GM21825 (cell line): ENCODE data around the gene ZFP36.
A peak's percentile ranks its signal among the peaks of the same experiment; 100 is the strongest.

Source experiments
- ATAC-seq: cut with Tn5 transposase; IDR thresholded peaks from one replicate; pipeline ENCODE4 v1.9.1; 2021; ENCODE audit warnings: mild to moderate bottlenecking, moderate library complexity; ENCODE audit not compliant: unreplicated experiment

The ZFP36 gene

DNA sequence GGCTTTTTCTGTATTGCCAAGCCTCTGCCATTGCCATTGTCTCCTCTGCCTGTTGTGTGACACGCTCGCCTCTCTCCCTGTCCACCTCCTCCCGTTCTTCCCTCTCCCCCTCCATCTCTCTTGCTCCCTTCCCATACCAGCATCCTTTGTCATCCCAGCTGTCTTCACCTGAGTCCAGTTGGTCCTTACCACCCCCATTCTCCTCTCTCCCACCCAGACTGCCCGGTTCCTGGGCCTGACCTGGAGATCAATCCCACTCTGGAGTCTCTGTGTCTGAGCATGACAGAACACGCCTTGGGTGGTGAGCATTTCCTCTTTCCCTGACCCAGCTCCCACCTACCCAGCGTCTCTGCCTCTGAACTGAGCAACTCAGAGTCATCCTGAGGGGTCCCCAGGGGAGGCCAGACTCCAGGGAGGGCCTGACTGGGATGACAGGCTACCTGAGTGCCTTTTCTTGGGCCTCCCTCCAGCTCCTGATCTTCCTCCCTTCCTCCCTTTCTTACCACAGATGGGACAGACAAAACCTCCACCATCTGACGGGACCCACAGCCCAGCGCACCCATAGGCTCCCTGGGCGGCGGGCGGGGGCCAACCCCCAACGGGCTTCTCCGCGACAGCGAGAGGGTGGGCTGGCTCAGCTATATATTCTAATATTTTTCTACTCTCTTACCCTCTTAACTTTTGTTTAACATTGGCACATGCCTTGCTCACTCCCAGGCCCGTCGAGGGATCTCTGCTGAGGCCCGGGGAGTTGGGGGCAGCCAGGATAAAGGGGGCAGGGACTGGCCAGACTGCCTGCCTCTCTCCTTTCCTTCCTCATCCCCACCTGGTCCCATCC lies 23.4 kb upstream of the ZFP36 start:
- no peak for ATAC-seq

- no peak for ATAC-seq
Observed at GRCh38 chr19:39384839-39385568, 21.6 kb upstream of the ZFP36 start.

DNA sequence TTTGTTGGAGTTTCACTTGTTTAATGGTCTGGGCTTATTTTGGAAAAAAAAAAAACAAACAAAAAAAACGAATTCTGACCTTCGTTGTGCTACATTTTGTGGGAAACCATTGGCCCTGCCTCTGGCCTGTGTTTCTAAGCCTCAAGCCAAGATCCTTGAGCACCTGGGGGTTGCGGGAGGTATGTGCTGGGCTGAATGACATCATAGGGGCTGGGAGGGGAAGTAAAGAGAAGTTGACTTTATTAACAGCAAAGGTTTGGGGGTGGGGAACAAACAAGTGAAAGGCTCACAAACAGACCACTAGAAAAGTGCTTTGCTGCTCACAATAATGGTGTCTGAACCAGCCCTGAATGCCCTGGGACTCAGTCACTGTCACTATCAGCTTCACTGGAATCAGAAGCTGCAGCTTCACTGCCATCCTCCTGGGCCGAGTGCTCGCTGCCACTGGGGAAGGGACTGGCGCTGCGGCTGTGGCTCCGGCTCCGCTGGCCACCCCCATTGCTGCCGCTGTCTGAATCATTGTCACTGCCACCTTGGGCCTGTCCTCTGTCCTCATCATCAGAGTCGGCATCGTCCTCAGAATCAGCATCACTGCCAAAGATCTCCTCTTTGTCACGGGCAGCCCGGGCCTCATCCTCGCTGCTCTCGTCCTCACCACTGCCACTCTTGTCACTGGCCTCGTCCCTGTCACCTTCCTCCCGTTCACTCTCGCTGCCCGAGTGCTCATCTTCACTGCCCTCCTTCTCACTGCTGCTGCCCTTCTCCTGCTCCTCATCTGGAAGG lies 20.8 kb upstream of the ZFP36 start:
- ATAC-seq: no peak

DNA sequence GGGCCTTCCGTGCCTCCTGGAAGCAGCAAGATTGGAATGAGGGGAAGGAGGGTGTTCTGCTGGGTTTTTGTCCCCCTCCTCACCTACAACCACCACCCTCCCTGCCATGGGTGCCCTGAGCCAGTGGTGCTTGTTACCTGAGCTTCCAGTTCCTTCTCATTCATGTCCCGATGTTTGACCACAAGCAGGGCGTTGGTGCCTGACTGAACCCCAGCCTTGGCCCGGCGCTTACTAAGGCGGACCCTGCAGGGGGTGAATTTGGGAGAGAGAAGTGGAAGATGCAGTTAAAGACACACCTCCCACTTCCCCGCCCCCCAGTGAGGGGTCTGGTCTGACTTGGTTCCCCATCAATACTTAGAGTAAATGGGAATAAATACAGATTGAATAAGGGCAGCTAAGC lies 20.1 kb upstream of the ZFP36 start:
- no peak for ATAC-seq

DNA sequence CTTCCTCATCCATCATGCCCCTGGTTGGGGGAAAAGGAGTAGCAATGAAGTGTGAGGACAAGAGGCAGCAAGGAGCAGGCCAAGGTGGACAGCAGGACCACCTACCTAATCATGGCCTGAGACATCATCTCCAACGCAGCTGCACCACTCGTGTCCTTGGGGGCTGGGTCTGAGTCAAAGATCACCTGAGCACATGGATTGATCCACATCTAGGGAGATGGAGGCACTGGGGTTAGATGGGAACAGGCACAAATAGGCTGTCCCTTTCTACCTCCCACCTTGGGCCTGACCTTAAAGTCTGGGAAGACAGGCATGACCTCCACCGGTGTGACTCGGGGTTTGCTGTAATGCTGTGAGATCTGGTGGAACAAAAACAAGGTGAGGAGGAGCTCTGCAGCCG lies 18.0 kb upstream of the ZFP36 start:
- no peak for ATAC-seq

DNA sequence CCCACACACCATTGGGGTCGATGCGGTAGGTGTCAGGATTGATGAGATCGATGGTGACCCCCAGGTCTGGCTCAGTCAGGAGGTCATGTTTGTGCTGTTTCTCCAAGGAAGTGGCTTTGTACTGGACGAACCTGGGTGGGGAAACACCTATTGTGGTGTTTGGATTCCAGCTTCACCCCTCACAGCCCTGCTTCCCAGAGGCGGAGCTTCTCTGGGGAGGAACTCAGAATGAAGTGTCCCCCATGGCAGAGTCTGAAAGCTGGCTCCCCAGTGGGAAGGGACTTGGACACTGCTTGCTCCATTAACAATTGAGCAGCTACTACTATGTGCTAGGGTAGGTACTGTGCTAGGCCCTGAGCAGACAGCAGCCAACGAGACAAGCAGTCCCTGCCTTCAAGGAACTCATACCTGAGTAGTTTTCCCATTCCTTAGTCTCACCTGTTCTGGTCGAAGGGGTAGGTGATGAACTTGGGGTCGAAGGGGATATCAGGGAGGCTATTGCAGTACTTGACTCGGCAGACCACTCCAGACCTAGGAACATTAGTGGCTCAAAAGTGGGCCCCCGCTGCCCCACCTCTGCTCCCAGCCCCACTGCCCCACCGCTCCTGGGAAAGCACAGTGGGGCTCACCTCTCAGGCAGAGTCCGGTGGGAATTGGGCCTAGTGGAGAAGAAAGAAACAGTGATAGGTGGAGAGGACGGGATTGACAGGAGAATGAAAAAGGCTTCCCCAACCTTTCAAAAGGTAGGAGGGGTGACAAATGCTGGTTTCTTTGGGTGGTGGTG lies 16.8 kb upstream of the ZFP36 start:
- no peak for ATAC-seq

- ATAC-seq: no peak
Observed at GRCh38 chr19:39390451-39390750, 16.2 kb upstream of the ZFP36 start.

DNA sequence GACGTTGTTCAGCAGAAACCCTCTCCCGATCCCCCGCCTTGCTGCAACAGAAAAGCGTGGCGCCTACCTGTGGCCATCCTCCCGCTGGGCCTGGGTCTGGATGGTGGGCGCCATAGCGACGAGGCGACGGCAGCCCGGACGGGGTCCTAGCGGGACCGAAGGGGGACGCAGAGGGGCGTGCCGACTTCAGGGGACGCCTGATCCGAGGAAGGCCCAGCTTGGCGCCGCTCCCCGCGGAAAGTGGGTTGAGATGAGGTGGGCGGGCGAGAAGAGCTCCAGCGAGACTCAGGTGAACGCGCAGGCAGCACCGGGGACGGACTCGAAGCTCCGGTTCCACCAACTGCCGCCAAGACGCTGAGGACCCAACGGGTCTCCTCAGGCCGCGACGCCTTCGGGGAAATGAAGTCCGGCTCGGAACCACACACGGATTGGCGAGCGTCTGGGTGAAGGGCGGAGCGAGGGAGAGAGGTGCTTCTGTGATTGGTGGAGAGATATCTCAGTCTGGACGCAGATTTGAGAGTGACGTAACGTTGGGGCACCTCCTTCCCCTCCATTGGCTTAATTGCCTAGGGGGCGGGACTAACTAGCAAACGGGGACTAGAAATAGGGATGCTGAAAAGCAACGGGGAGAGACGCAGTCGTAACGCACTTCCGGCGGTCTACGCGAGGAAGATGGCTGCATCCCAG lies 15.8 kb upstream of the ZFP36 start, which contains the start of the genes MED29 and PAF1:
Gene MED29, plus strand, starts transcription at position 628 of the 687 bp plus-strand sequence. Its CDS starts 45 bp downstream, at position 673.
Gene PAF1, minus strand, starts transcription at position 356 of the 687 bp plus-strand sequence. Its CDS starts 242 bp downstream, at position 114.
- ATAC-seq: peak; percentile 82

DNA sequence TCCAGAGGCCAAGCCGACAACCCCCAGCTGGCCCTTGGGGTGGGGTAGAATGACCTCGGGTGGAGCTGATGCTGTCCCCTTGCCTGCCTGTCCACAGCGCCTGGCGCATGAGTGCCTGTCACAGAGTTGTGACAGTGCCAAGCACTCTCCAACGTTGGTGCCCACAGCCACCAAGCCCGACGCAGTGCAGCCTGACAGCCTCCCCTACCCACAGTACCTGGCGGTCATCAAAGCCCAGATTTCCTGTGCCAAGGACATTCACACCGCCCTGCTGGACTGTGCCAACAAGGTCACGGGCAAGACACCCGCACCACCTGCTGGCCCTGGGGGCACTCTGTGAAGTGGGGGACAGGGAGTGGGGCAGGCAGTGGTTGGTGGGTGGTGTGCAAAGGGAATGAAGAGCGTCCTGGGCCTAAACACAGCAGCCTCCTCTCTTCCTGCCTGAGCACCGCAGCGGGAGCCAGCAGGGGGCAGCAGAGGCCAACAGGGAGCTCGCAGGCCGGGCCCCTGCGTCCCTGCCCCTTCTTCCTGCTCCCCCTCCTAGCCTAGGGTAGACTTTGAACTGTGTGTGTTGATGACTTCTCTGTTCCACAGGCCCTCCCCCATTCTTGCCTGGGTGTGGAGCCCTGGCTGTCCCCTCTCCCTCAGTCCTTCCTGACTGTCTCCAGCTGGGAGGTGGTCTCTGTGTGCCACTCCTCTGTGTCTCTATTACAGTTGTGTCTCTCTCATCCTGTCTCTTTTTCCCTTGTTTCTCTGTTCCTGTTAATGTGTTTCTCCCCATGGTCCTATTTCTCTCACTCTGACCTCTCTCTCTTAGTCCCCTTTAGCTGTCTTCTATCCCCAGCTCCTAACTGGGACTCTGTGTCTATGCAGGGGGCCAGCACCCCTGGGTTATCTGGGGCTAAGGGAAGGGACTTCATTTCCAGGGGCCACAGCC lies 9.0 kb upstream of the ZFP36 start:
- no peak for ATAC-seq

GRCh38 chr19:39398297-39398864 lies 8.3 kb upstream of the ZFP36 start:
- ATAC-seq: no peak

- no peak for ATAC-seq
Observed at GRCh38 chr19:39399668-39400050, 7.0 kb upstream of the ZFP36 start.

DNA sequence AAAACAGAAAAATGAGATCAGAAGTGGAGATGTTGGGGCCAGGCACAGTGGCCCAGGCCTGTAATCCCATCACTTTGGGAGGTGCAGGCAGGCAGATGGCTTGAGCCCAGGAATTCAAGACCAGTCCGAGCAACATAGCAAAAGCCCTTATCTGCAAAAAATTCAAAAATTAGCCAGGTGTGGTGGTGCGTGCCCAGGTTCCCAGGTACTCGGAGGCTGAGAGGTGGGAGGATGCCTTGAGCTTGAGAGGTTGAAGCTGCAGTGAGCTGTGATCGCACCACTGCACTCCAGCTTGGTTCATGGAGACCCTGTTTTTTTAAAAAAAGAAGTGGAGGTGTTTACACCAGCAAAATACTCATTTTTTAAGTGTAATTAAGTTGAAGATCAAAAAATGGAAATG lies 6.6 kb upstream of the ZFP36 start:
- no peak for ATAC-seq

GRCh38 chr19:39401070-39401548 lies 5.5 kb upstream of the ZFP36 start:
- no peak for ATAC-seq

- ATAC-seq: no peak
Observed at GRCh38 chr19:39401549-39402345, 4.9 kb upstream of the ZFP36 start.

DNA sequence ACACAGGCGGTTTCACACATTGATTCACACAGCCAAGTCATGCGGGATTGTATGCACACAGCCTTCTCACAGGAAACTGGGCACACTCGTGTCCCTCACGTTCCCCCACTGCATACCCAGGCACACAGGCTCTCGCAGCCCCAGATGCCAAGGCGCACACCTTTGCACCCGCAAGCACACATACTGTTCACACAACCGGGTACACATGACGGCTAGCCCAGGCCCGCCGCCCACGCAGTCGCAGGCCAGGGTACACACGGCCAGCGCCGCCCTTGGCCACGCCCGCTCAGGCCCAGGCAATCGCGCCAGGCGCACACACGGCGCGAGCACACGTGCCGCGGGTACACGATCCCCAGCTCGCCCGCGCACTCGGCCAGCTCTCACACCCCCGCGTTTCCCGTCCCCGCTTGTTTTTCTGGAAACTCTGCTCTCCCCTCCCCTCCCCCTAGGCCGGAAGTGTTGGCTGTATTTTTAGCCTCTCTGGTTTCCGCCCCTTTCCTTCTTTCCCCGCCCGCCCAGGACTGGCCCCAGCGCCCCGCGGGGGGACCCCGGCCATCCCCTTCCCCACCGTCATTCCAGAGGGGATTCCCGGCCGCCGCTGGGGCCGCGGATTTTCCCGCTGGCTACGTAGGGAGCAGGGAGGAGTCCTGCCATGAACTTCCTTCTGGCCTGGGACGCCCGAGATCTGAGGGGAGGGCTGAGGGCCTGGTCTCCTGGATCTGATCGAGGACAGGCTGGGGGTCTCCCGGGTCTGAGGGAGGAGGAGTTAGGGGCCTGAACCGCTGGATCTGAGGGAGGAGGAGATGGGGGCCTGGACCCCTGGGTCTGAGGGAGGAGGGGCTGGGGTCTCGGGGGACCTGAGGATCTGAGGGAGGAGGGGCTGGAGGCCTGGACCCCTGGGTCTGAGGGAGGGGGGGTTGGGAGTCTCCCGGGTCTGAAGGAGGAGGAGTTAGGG lies 4.0 kb upstream of the ZFP36 start:
- peak; percentile 22 for ATAC-seq
